HG03025 (cell line): ENCODE data around the gene MRPL40.

Experiments used
- ATAC-seq: cut with Tn5 transposase; IDR thresholded peaks from one replicate; pipeline ENCODE4 v1.9.1; 2021; ENCODE audit warnings: mild to moderate bottlenecking, moderate library complexity; ENCODE audit not compliant: unreplicated experiment, low FRiP score

The MRPL40 gene

GRCh38 chr22:19456541-19456940 is 24.2 kb downstream of the MRPL40 start:
- no peak for ATAC-seq

DNA sequence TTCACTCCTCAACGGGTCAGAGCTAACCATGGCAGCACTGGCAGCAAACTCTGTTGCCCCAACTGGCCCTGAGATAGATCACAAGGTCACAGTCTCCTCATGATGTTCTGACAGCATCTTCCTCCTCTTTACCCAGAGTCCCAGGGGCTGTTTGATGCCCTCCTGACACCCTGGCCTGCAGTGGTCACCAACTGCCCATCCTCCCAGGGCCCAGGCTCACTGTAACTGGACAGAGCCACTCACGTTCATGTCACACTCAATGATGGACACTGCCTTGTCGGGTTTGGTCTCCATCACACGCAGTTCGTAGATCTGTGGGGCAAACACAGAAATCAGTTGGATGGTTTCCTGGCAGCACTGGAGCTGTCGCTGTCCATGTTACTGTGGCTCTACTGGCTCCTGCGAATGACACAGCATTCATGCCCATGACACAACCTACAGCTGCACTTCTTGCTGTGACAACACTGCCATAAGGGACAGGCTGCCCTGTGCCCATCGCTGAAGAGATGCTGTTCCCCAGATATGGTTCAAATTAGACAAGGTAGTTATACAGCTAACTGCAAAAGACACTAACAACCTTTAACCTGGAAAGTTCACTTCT is 25.6 kb downstream of the MRPL40 start:
- ATAC-seq, result no peak

DNA sequence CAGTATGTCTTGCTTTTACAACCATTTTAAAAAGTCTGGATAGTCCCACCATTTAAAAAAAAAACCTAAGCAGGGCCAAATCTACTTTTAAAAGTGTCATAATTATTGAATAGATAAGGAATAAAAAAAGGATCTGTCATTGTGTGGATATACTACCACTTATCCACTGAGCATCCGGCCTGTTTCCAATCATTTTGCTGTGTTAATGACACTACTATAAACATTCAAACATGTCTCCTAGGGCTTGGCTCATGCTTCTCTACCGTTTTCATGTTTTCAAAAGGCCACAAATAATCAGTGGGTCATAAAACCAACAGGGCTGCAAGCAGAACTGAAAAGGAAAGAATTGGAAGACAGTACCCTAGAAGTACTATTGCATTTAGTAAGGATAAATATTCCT is 27.7 kb downstream of the MRPL40 start:
- no peak for ATAC-seq

DNA sequence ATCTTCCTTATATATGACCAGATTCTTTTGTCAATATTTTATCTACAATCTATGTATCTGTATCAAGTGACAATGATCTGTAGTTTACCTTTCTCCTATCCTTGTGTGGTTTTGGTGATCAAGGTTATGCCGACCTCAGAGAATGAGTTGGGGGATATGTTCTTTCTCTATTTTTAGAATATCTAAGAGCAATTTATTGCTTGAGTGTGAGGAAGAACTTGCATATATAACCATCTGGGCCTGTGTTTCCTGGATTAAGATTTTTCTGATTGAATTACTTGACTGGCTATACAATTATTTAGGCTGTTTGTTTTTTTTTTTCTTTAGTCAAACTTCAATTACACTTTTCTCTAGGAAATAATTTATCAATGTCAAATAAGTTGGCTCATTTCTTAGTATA is 29.2 kb downstream of the MRPL40 start:
- no peak for ATAC-seq

GRCh38 chr22:19463008-19463407 is 30.7 kb downstream of the MRPL40 start:
- ATAC-seq, result no peak

DNA sequence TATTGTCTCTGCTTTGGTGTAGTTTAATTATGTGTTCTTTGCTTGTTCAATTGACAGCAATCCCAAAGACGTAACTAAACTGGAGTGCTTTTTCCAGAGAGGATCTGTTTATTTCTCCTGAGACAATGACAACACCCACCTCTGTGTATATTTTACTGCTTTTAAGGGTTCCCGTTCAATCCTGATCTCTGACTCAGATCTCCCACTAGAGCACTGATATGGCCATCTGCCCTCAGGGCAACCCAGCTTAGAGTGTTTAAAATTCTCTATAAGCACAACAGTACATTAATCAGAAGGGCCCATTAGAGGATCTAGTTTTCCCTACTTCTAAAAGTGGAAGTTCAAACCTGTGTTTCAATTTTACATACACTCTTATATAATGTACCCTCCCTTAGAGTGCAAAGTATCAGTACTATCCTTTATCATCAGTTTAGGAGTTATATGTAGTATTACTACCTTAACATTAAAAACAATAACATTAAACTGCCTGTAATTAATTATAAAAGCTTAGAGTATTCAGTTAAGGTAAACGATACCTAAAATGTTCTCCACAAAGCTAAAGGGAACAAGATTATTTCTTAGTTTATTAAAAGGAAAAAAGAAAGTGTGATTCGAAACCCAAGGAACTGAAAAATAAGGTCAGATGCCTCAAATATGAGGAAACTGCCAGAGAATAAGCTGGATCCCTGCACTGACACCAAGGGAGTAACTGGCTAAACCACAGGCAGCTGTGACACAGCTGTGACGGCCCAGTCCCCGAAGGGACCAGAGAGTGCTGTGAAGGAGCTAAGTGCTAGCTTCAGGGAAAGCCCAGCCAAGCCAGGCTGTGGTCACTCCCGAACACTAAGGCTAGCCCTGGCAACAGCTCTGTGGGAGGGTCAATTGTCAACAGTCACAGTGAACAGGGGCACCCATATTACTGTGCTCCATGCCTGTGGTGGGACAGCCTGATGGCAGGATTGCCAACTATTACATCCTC is 31.4 kb downstream of the MRPL40 start:
- no peak for ATAC-seq

GRCh38 chr22:19464546-19464945 is 32.2 kb downstream of the MRPL40 start:
- ATAC-seq, result no peak

DNA sequence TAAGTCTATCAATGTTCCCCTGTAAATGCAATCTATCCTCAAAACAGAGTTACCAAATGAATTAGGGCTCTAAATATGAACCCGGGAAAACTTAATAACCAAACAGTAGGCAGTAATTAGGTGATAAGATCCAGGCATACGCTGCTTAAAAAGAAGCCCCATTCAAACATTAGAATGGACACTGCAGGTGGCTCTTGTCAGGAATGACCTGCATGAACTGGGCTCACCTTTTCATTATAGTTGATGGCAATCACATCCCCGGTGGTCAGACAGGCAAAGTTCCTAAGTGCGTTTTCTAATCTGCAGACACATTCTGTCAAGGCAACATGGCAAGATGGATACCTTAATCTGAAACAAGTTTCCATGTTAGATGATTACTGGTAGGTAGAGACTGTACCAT is 32.6 kb downstream of the MRPL40 start:
- no peak for ATAC-seq

DNA sequence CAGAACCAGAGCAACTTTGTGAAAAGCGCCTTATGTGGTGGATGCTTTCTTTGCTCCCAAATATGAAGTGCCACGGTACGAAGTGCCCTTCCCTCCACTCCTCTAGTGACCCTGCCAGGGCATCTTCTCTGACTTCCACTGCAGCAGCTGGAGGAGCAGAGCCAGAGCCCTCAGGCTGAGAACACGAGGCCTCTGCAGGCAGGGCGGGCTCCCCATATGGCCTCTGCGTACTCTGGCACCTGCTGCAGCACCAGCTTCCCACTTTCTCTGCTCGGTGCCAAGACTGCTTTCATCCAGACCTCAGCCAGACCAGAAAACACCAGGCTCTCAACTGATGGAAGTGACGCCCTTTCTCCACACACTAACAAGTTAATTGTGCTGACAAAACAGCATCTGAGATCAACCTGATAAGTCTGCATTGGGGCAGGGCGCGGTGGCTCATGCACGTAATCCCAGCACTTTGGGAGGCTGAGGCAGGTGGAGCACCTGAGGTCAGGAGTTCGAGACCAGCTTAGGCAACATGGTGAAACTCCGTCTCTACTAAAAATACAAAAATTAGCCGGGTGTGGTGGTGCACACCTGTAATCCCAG is 33.9 kb downstream of the MRPL40 start:
- no peak for ATAC-seq

GRCh38 chr22:19466848-19467752 is 34.8 kb downstream of the MRPL40 start:
- ATAC-seq, result no peak

DNA sequence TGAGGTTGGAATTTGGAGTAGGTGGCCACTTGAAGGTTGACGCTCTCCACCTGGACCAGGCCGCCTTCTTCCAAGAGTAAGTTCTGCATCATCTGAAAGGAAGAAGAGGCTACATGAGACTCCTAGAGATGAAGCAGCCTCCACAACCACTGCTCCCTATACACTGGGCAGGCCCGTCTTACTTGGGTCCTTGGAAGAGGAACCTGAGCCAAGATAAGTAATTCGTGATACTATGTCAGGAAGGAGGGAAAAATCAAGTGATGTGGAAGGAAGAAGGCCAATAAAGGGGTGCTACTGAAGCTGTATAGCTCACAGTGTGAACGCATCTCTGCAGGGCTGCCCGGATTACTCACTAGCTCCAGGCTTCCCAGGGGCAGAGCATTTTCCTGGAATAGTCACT is 35.6 kb downstream of the MRPL40 start:
- ATAC-seq, result no peak

DNA sequence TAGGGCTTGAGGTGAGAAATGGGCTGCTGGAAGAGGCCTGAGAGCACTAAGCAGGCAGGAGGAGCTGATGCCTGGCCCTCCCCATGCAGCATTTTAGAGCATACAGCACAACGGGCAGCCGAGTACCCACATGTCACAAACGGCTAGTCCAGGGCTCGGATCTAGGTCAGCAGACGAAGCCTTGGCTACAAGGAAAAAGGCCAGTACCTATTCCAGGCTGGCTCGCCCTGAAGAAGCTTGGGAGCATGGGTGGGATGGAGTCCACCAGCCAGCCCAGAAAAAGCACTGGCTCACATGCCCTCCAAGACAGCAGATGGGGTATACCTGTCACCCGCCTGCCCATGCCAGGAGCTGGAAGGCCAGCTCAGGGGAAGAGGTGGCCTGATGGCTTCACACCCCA is 37.1 kb downstream of the MRPL40 start:
- ATAC-seq, result no peak

DNA sequence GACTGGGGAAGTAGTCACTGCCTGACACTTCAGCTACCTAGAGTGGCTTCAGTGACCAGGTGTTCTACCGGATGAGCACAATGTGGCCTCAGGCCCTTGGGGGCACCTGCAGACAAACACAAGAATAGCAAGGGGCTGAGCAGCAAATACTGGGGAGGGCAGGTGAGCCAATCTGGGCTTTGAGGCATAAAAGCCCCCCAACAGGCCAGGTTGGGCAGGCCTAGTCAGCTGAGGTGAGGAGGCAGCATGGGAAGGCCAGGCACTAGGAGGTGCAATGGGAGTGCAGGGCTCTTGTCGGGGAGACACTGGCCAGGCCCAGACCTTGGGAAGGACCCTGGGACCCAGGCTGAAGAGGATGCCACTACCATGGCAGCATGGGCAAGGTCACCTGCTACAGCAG is 37.7 kb downstream of the MRPL40 start:
- ATAC-seq, result no peak

DNA sequence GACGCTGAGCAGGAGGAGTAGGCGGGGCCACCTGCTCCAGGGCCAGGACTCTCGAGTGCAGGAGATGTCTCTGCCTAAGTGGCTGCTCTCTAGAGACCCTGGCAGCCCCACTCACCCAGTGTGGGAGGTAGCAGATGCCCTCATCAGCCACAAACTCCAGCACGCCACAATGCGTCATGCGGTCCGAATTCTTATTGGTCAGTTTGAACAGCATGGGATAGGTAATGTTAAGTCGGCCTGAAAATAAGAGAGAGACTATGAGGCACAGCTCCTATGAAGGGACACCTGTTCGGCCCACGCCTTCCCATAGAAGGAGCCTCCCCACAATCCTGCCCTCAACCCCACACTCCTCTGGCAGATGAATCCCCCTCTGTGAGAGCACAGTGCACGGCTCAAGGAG is 39.2 kb downstream of the MRPL40 start:
- ATAC-seq, result no peak

GRCh38 chr22:19472233-19472632 is 39.9 kb downstream of the MRPL40 start:
- ATAC-seq, result no peak

- no peak for ATAC-seq
Observed at GRCh38 chr22:19473578-19473977, 41.2 kb downstream of the MRPL40 start.

GRCh38 chr22:19476023-19476422 is 43.7 kb downstream of the MRPL40 start:
- ATAC-seq, result no peak

DNA sequence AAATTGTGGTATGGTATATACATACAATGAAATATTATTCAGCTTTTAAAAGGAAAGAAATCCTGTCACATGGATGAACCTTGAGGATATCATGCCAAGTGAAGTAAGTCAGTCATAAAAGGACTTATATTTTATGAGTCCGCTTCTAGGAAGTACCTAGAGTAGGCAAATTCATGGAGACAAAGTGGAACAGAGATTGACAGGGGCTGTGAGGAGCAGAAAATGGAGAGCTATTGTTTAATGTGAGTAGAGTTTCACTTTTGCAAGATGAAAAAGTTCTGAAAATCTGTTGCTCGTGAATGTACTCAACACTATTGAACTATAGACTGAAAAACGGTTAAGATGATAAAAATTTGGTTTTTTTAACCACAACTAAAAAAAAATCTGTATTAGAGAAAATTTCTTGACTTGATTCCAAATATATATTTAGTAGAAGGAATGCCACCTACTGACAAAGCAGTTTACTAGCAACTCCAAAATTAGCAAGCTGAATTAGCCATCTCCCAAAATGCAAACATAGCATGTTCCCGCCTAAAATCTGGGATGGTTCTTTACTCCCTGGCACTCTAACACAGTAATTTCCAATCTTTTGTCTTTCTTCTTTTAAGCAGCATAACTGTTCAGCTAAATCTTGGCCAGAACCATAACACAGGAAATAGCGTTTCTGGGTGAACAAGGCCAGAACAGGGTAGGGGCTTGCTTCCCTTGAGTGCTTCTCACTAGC is 45.1 kb downstream of the MRPL40 start:
- ATAC-seq, result no peak

- no peak for ATAC-seq
Observed at GRCh38 chr22:19478045-19478900, 45.9 kb downstream of the MRPL40 start.
